ENCODE measurements around the gene BLOC1S3. TPM values are rescaled to one million over a fixed set of nuclear protein-coding genes. Genes with fewer than 3 reads are reported as not detected.

Gene BLOC1S3
- polyA plus RNA-seq, 3 donors = 8.8 to 11.6 (median 10.5) TPM

- DNase-seq (ENCODE audit: low read depth in 3 of 3, low spot score in 2 of 3) = no peak
Measured at GRCh38 chr19:45145270-45146189, 33.1 kb upstream of the BLOC1S3 start.

GRCh38 chr19:45146251-45146650 lies 32.3 kb upstream of the BLOC1S3 start:
- no peak for DNase-seq (ENCODE audit: low read depth in 3 of 3, low spot score in 2 of 3)

DNA sequence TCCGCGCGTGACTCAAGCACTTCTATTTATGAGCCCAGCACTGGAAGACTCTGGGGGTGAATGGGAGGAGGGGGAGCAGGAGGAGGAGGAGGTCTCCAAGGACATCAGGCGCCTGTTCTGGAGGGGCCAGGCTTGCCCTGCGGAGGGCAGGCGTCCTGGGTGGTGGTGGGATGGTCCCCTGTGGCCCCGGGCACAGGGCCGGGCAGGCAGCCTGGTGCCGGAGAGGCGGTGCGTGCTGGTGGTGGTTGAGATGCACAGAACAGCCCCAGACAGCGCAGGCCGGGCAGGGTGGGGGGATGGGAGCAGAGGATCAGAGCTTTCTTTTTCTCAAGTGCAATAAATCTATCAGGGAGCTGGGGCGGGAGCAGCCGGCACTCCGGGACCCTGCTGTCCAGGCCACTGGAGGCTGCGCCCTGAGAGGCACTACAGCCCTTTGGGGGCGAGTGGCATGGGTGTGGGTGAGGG lies 31.8 kb upstream of the BLOC1S3 start:
- DNase-seq (ENCODE audit: low read depth in 3 of 3, low spot score in 2 of 3) = no peak

DNA sequence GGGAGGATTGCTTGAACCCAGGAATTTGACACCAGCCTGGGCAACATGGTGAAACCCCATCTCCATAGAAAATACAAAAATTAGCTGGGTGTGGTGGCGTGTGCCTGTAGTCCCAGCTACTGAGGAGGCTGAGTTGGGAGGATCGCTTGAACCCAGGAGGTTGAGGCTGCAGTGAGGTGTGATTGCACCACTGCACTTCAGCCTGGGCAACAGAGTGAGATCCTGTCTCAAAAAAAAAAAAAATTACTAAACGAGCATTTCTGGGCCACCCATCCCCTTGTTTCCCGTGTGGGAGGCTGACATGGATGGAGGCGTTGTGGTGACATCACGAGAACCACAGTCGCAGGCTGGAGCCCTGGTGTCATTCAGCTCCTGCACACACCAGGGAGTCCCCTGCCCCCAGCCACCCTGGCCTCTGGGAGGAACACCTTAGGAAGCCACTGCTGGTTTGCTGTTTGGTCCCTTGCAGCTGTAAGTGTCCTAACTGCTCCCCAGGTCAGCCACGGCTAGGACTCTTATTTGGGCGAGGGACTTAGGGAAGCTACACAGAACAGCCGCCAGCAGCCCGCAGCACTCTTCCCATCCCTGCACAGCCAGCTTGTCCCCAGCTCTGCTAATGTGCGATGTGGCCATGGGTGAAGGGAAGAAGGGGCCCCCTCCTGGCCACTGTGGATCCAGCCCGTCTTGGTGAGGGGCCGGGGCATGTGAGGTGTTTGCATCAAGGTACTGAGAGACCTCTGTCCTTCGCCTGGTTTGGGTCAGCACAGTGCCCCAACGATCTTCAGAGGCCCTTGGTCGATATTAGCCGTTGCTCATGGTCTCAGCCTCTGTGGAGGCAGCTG lies 30.5 kb upstream of the BLOC1S3 start:
- no peak for DNase-seq (ENCODE audit: low read depth in 3 of 3, low spot score in 2 of 3)

- no peak for DNase-seq (ENCODE audit: low read depth in 3 of 3, low spot score in 2 of 3)
Measured at GRCh38 chr19:45149129-45149528, 29.5 kb upstream of the BLOC1S3 start.

DNA sequence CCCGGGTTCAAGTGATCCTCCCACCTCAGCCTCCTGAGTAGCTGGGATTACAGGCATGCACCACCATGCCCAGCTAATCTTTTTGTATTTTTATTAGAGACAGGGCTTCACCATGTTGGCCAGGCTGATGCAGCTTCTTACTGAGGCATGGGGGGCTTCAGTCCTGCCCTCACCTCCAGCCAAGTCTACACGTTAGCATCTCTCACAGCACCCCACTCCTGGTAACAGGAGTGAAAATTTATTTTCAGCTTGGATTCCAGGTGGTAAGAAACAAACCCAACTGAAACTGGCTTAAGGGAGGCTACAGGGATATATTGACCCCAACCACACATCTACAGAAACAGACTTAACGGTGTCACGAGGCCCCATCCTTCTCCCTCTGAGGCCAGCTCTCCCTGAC lies 28.4 kb upstream of the BLOC1S3 start:
- DNase-seq (ENCODE audit: low read depth in 3 of 3, low spot score in 2 of 3) = no peak

DNA sequence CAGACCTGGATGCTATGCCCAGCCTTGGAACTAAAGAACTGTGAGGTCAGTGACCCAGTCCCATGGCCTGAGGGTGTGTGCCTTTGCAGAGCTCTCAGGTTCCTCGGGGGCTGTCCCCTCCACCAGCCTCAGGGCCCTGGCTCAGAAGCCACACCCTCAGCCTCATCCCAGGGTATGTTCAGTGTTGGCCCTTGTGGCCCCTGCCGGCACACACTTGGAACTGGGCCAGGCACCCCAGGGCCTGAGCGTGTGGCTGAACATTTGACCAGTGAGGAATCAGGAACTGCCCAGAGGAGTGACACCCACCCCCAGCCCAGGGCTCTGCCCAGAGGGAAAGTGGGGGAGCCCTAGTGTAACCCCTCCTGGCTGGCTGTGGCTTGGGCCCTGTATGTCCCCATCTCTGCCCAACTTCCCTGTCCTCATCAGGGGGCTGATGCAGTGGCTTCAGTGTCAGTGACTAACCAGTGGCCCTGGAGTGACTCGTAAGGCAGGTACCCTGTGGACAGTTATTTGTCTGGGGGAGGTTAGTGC lies 27.8 kb upstream of the BLOC1S3 start:
- no peak for DNase-seq (ENCODE audit: low read depth in 3 of 3, low spot score in 2 of 3)

DNA sequence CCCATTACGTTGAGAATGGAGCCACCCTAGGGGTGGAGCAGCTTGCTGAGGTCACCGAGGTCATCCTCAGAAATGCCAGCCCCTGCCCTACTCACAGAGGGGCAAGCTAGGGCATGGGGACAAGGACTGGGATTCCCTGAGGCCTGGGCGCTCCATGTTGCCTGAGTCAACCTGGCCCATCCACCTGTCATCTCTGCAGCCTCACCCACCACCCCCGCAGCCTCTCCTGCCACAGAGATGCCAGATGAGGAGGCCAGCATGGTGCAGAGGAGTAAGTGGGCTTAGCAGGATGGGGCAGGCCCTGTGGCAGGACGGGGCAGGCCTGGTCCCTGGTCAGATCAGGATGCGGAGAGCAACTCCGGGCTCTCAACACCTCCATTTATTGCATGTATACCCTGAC lies 27.3 kb upstream of the BLOC1S3 start:
- no peak for DNase-seq (ENCODE audit: low read depth in 3 of 3, low spot score in 2 of 3)

GRCh38 chr19:45151821-45152503 lies 26.6 kb upstream of the BLOC1S3 start:
- DNase-seq (ENCODE audit: low read depth in 3 of 3, low spot score in 2 of 3) = no peak

DNA sequence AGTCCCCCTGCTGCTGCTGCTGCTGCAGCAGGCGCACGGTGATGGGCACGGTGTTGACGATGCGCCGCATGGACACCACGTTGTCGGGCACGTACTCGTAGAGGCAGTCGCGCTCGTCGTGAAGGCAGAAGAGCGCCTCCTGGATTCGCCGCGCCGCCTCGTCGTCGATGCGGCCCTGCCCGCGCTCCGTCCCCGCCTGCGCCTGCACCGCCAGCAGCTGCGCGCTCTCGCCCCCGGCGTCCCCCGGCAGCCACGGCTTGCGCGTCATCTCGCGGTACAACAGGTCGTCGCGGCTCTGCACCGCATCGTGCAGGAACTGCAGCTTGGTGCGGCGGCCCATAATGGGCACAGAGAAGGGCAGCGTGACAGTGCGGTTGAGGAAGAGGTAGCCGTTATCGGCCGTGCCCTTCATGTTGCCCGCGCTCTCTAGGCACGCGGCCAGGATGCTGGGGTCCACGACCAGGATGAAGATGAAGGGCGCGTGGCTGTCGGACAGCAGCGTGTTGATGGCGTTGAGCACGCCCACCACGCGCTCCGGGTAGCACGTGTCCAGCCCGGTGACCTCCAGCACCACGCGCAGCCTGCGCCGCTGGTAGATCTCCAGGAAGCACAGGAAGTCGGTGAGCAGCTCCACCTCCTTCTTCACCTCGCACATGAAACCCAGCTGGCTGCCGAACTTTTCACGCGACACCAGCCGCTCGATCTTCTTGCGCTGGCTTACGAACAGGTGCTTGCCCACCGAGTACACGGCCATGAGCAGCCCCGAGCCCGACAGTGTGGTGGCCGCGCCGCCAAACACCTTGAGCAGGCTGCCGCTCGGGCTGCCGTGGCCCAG lies 25.9 kb upstream of the BLOC1S3 start:
- DNase-seq (ENCODE audit: low read depth in 3 of 3, low spot score in 2 of 3) = no peak

- no peak for DNase-seq (ENCODE audit: low read depth in 3 of 3, low spot score in 2 of 3)
Measured at GRCh38 chr19:45153339-45154063, 25.1 kb upstream of the BLOC1S3 start.

GRCh38 chr19:45154064-45154827 lies 24.3 kb upstream of the BLOC1S3 start:
- no peak for DNase-seq (ENCODE audit: low read depth in 3 of 3, low spot score in 2 of 3)

DNA sequence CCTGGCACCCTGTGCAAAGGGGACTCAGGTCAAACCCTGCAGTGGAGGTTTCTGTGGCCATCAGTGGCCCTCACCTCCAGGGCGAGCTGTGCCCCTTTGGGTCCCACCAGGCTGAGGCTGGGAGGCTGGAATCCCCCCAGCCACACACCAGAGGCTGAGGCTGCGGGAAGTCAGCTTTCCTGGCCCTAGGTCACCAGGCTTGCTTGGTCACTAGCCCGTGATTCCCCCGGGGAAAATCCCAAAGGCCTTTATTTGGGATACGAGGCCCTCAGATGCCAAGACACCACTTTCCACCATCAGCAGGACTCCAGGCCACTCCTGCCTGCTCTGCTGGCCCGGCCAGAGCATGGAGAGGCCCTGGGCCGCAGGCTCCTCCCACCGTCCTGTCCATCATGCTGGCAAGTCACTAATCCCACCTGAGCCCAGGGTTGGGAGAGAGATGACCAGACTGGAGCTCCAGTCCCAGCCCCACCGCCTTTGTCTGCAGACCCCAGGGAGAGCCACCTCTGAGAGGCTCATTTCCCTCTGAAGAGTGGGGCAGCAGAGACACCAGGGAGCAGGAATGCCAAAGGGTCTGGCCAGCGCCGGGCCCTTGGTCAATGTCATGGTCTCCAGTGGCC lies 22.5 kb upstream of the BLOC1S3 start:
- DNase-seq (ENCODE audit: low read depth in 3 of 3, low spot score in 2 of 3) = no peak

GRCh38 chr19:45156751-45157150 lies 21.8 kb upstream of the BLOC1S3 start:
- DNase-seq (ENCODE audit: low read depth in 3 of 3, low spot score in 2 of 3) = no peak

DNA sequence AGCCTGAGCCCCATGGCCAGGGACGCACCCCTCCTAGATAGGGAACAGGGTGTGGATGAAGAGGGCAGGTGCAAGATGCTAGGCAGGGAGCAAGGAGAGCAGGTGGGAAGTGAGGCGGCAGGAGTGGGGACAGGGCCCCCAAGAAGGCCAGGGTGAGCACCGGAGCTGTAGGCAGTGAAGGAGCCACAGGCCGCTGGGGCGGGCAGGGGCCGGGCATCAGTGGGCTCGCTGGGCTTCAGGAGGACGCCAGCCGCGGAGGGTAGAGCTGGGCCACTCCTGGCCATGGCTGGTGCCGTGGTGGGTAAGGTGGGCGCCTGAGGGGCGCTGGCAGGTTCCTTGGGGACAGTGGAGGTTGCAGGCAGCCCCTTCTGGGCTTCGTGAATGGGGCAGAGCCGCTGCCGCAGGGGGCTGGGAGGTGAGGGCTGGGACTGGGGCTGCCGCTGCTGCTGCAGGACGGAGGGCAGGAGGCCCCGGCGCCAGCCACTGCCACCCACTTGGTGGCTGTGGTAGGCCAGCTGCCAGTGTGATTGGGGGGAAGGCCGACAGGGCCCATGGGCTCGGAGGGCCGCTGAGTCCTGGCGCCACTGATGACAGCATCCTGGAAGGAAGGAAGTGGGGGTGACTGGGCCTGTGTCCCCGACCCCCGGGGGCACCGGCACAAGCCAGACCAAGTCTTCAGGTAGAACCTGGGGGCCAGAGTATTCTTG lies 19.9 kb upstream of the BLOC1S3 start:
- no peak for DNase-seq (ENCODE audit: low read depth in 3 of 3, low spot score in 2 of 3)

DNA sequence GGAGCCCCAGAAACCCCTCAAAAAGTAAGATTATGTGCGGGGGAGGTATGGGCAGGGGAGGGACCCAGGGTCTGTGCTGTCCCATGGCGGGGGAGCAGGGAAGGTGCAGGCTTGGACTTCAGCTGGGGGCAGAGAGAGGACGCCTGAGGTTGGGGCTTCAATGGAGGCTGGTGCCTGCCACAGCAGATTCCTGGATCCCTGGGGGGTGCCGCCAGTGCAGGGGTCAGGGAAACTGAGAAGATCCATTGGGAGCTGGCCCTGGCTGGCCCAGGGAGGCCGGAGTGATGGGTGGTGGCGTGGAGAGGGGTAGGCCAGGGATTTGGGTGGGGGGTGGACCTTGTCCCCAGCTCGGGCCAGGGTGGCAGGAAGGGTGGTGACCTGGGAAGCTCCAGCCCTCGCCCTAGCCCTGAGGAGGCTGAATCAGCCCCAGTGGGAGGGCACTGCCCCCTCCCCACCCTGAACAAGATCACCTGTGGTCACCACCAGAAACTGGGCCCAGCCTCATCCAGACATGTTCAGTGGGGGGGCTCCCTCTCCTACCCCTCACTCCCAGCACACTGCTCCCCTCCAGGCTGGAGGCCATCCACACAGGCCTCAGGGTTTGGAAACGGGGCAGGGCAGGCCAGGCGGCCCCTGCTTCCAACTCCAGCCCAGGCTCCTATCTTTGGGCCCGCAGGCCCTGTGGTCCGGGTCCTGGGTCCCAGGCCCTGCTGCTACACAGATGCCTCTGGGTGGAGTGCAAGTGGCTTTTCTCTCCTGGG lies 19.2 kb upstream of the BLOC1S3 start:
- DNase-seq (ENCODE audit: low read depth in 3 of 3, low spot score in 2 of 3) = no peak

DNA sequence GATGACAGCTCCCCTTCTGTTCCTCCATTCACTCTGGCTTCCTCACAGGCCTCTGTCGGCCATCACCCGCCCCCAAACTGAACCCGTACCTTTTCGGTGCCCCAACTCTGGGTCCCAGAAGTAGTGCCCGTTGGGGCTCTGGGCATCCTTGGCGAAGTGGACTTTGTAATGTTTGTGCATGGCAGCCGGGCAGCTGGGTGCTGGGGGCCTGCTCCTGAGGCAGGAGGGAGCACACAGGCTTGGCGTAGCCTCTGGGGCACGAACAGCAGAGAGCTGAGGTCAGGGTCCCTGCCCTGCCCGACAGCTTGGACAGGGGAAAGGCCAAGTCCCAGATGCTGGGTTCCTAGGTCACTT lies 18.6 kb upstream of the BLOC1S3 start:
- DNase-seq (ENCODE audit: low read depth in 3 of 3, low spot score in 2 of 3) = no peak

All from right renal cortex interstitium (tissue), 3 donors.